ENCODE measurements around the gene RDH13.
"Not testable (repeated sequence)": the region's sequence is repeated elsewhere in the genome, so short reads cannot be mapped to it uniquely, and the experiment has no call there.

The RDH13 gene

GRCh38 chr19:55010561-55010960, 52.4 kb downstream of the RDH13 start:
- not testable (repeated sequence) for DNase-seq

- not testable (repeated sequence) for DNase-seq
These were observed 54.2 kb downstream of the RDH13 start for GRCh38 chr19:55008781-55009180.

GRCh38 chr19:55008189-55008588, 54.8 kb downstream of the RDH13 start:
- DNase-seq: not testable (repeated sequence)

- DNase-seq: not testable (repeated sequence)
These were observed 55.4 kb downstream of the RDH13 start for GRCh38 chr19:55007537-55007936.

- not testable (repeated sequence) for DNase-seq
These were observed 56.2 kb downstream of the RDH13 start for GRCh38 chr19:55006795-55007194.

- DNase-seq: peak; percentile 91
These were observed 57.1 kb downstream of the RDH13 start for GRCh38 chr19:55005684-55006488.

- no peak for DNase-seq
These were observed 62.2 kb downstream of the RDH13 start for GRCh38 chr19:55000761-55001160.

- not testable (repeated sequence) for DNase-seq
These were observed 64.2 kb downstream of the RDH13 start for GRCh38 chr19:54998751-54999239.

- DNase-seq: no peak
These were observed 67.4 kb downstream of the RDH13 start for GRCh38 chr19:54995561-54995960.

Measured in CD4-positive, alpha-beta T cell treated with Interleukin-10 for 1 hour (primary cell).